Lower lobe of right lung (tissue), 2 donors: ENCODE data around the gene SEMA3E. TPM values are rescaled to one million over a fixed set of nuclear protein-coding genes. Genes with fewer than 3 reads are reported as not detected.

ENCODE experiments used
- ATAC-seq, 2 donors: fragments of 200-7000 bp; cut with Tn5 transposase; one replicate each; pipeline ENCODE4 v1.9.1; 2020 to 2022; ENCODE audit warnings: mild to moderate bottlenecking in 2 of 2, moderate library complexity in 2 of 2
- DNase-seq: peaks from one replicate; pipeline ENCODE4 v3.0.0-alpha.2; 2020
- H3K27ac ChIP-seq: fragments of 200-600 bp; one replicate; pipeline ENCODE4 v1.8.0; 2022
- H3K27me3 ChIP-seq: fragments of 200-600 bp; one replicate; pipeline ENCODE4 v1.8.0; 2022; ENCODE audit warnings: low read depth
- H3K36me3 ChIP-seq: fragments of 200-600 bp; one replicate; pipeline ENCODE4 v1.8.0; 2022; ENCODE audit warnings: mild to moderate bottlenecking
- H3K4me1 ChIP-seq: fragments of 200-600 bp; one replicate; pipeline ENCODE4 v1.8.0; 2022
- H3K4me3 ChIP-seq: fragments of 200-600 bp; one replicate; pipeline ENCODE4 v1.8.0; 2022; ENCODE audit warnings: mild to moderate bottlenecking
- H3K9me3 ChIP-seq: fragments of 200-600 bp; one replicate; pipeline ENCODE4 v1.8.0; 2022
- intact Hi-C: fragments of 100-400 bp; cut with DNase I; formaldehyde crosslinking; loops from one replicate; pipeline ENCODE4 v1.11.0; 2022
- total RNA-seq: library from RNA; stranded (reverse); fragmentation: NEBNext Ultra II Directional; extraction: Animal tissue kit (Norgen Biotek cat#: 25700); gene quantifications from one replicate; pipeline ENCODE4 v1.2.1, GENCODE V29; 2021
- TF ChIP-seq, protein P1 (sequence below): fragments of 200-600 bp; IDR thresholded peaks from one replicate; pipeline ENCODE4 v1.8.0; 2022; ENCODE audit warnings: antibody characterized with exemption, mild to moderate bottlenecking
- donor health status: DM: no; HTN: yes; CAD: no; lungs with severe emphysema.

The SEMA3E gene
- total RNA-seq, 1 donor from 2014 or later = 8.8 TPM

DNA sequence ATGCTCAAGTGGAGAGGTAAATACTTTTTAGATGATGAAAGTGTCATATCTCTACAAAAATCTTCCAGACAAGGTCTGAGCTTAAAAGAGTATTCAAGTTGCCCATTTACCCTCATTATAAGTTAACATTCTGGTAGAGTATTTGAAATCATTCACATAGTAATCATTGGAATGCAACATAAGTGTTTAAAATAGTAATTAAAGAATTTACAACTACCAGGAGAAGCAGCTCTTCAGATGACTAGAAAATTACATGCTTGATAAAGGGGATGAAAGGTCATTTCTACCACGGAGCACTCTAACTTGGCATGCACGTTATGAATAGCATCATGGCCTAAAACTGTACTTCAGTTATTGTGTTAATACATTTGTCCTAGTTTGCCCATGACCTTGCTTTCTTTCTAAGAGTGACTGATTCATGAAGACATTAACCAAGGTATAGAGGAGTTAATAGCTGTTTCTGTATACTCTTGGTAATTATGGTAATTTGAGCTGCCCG lies 120.0 kb downstream of the SEMA3E start:
- TF ChIP-seq, protein P1, sequence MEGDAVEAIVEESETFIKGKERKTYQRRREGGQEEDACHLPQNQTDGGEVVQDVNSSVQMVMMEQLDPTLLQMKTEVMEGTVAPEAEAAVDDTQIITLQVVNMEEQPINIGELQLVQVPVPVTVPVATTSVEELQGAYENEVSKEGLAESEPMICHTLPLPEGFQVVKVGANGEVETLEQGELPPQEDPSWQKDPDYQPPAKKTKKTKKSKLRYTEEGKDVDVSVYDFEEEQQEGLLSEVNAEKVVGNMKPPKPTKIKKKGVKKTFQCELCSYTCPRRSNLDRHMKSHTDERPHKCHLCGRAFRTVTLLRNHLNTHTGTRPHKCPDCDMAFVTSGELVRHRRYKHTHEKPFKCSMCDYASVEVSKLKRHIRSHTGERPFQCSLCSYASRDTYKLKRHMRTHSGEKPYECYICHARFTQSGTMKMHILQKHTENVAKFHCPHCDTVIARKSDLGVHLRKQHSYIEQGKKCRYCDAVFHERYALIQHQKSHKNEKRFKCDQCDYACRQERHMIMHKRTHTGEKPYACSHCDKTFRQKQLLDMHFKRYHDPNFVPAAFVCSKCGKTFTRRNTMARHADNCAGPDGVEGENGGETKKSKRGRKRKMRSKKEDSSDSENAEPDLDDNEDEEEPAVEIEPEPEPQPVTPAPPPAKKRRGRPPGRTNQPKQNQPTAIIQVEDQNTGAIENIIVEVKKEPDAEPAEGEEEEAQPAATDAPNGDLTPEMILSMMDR = no peak
- Histone ChIP-seq H3K4me1 (no peaks in the 10 kb centered on the region), H3K36me3 (no peaks in the 10 kb centered on the region), H3K4me3 (no peak overlapping the region), H3K27ac (no peak overlapping the region), H3K9me3 (no peaks in the 10 kb centered on the region), H3K27me3 (no peaks in the 10 kb centered on the region)
- intact Hi-C loops = no loop called here
- ATAC-seq (peak; percentile 21 to 92), DNase-seq (no peak)

DNA sequence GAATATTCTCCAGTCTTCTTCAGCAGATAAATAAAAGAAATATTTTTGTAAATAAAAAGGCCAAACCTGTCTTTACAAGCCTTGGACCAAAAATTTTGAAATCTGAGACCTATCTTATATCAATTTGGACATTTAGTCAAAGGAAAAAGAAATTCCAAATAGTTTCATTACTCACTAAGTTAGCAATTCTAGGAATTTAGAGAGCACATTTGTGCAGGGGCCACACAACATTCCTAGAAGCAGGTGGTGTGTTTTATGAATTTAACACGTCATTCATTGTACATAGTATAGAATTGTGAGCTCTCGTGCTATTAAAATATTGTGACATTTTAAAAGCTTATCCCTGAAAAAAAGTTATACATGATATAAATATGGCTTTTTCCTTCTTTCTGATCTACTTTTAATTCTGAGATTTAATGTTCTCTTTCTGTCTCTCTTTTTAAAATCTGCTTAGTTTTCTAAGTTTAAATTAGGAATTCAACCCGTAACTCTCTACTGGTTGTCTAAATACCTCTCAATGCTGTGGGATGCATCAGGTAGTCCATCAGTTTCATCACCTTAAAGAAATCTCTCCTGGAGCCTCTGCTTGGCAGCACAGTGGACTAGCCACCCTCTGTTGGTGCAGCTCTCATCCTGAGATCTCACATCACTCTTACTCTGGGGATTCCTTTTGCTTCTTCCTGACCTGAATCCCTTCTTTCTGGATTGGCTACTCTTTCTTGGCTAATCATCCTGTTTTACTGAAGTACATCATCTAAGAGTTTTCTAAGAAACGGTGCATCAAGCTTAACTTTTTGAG lies 124.5 kb downstream of the SEMA3E start:
- ATAC-seq = no peak
- no peak overlapping the region for H3K27ac ChIP-seq
- no peaks in the 10 kb centered on the region for H3K36me3 ChIP-seq
- no peaks in the 10 kb centered on the region for H3K4me1 ChIP-seq
- intact Hi-C loops = no loop called here
- TF ChIP-seq, protein P1 = no peak
- H3K9me3 ChIP-seq = no peaks in the 10 kb centered on the region
- no peak for DNase-seq
- no peak overlapping the region for H3K4me3 ChIP-seq
- H3K27me3 ChIP-seq = no peaks in the 10 kb centered on the region

GRCh38 chr7:83520726-83521125 lies 128.2 kb downstream of the SEMA3E start:
- Histone ChIP-seq H3K4me3 (no peak overlapping the region), H3K27ac (no peak overlapping the region), H3K27me3 (no peaks in the 10 kb centered on the region), H3K4me1 (no peaks in the 10 kb centered on the region), H3K36me3 (no peaks in the 10 kb centered on the region), H3K9me3 (no peaks in the 10 kb centered on the region)
- ATAC-seq (no peak), DNase-seq (no peak)
- TF ChIP-seq, protein P1 = no peak
- intact Hi-C loops = no loop called here

DNA sequence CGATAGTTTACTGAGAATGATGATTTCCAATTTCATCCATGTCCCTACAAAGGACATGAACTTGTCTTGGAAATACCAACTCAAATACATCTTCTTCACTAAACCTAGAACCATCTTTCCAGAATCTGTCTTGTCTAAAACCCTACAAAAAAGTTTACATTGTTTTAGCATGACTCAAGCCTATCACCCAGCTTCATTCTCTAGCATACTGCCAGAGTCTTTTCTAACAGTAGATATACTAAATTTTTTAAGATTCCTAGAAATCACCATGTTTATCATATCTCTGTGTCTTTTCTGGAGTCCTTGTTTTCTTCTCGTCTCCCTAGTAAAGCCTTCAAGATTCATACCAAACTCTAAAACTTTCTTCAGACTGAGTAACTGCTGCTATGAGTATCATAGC lies 129.7 kb downstream of the SEMA3E start:
- Histone ChIP-seq H3K9me3 (no peaks in the 10 kb centered on the region), H3K27ac (no peak overlapping the region), H3K4me1 (no peaks in the 10 kb centered on the region), H3K27me3 (no peaks in the 10 kb centered on the region), H3K4me3 (no peak overlapping the region), H3K36me3 (no peaks in the 10 kb centered on the region)
- TF ChIP-seq, protein P1 = no peak
- DNase-seq = no peak
- intact Hi-C loops = no loop called here
- ATAC-seq = no peak

DNA sequence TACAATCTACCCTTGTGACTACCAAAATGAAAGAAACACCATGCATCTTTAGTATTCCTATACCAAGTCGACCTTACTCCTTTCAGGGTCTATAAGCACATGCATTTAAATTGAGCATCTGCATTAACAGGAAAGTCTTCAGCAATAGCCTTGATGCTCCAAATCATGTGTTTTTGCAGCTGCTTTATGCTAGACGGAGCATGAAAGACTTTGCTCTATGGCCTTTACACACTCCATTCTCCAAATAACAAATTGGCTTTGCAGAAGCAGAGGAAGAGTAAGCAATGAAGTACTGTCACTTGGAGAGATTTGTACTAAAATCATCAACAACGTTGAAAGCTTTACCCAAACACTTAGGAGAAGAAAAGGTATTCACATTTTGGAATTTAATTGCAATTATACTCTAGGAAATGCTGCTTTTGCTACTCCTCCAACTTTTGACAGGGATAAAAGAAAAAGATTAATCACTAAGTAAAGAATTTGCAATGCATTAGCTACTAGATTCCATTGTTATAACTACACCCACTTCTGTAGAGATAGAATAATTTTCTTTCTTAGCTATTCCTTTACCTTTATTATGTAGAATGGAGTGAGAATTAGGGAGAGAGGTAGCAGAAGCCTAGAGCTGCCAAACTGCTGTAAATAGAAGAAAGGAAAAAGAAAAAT lies 131.8 kb downstream of the SEMA3E start:
- ATAC-seq (no peak), DNase-seq (no peak)
- no peaks in the 10 kb centered on the region for H3K9me3 ChIP-seq
- TF ChIP-seq, protein P1 = no peak
- no peaks in the 10 kb centered on the region for H3K4me1 ChIP-seq
- H3K4me3 ChIP-seq = no peak overlapping the region
- H3K27ac ChIP-seq = no peak overlapping the region
- no peaks in the 10 kb centered on the region for H3K36me3 ChIP-seq
- H3K27me3 ChIP-seq = no peaks in the 10 kb centered on the region
- intact Hi-C loops = no loop called here
